Measurements from ENCODE around the gene MYO10.

The MYO10 gene

GRCh38 chr5:16932401-16932800, 3.7 kb downstream of the MYO10 start:
- TF ChIP-seq CTCF (IDR thresholded peaks at IDR 0.05; ENCODE audit: insufficient read depth, low read length, poor library complexity, severe bottlenecking) = no peak
- no peak for DNase-seq (ENCODE audit: extremely low read depth, insufficient read length)
- Histone ChIP-seq H3K4me3 (replicated peaks; ENCODE audit: low read depth, low read length) (no peak overlapping the region), H3K27me3 (replicated peaks; ENCODE audit: control insufficient read depth, insufficient read depth, low read length) (no peaks in the 10 kb centered on the region; the same call in 1 of the 2 replicates), H3K36me3 (ENCODE audit: control insufficient read depth, insufficient read depth, low read length) (no peaks in the 10 kb centered on the region)

- DNase-seq (ENCODE audit: extremely low read depth, insufficient read length) = no peak
- no peak overlapping the region for H3K4me3 ChIP-seq (replicated peaks; ENCODE audit: low read depth, low read length)
- H3K27me3 ChIP-seq (replicated peaks; ENCODE audit: control insufficient read depth, insufficient read depth, low read length) = no peaks in the 10 kb centered on the region; the same call in 1 of the 2 replicates
- no peak for TF ChIP-seq CTCF (IDR thresholded peaks at IDR 0.05; ENCODE audit: insufficient read depth, low read length, poor library complexity, severe bottlenecking)
- H3K36me3 ChIP-seq (ENCODE audit: control insufficient read depth, insufficient read depth, low read length) = no peaks in the 10 kb centered on the region
These were observed 4.6 kb downstream of the MYO10 start for GRCh38 chr5:16931334-16932110.

GRCh38 chr5:16930496-16930895, 5.6 kb downstream of the MYO10 start:
- no peak for TF ChIP-seq CTCF (IDR thresholded peaks at IDR 0.05; ENCODE audit: insufficient read depth, low read length, poor library complexity, severe bottlenecking)
- no peak overlapping the region for H3K4me3 ChIP-seq (replicated peaks; ENCODE audit: low read depth, low read length)
- H3K36me3 ChIP-seq (ENCODE audit: control insufficient read depth, insufficient read depth, low read length) = no peaks in the 10 kb centered on the region
- H3K27me3 ChIP-seq (replicated peaks; ENCODE audit: control insufficient read depth, insufficient read depth, low read length) = no peaks in the 10 kb centered on the region; the same call in 1 of the 2 replicates
- no peak for DNase-seq (ENCODE audit: extremely low read depth, insufficient read length)

- DNase-seq (ENCODE audit: extremely low read depth, insufficient read length) = no peak
- H3K27me3 ChIP-seq (replicated peaks; ENCODE audit: control insufficient read depth, insufficient read depth, low read length) = no peaks in the 10 kb centered on the region
- no peak for TF ChIP-seq CTCF (IDR thresholded peaks at IDR 0.05; ENCODE audit: insufficient read depth, low read length, poor library complexity, severe bottlenecking)
- no peak overlapping the region for H3K4me3 ChIP-seq (replicated peaks; ENCODE audit: low read depth, low read length)
- no peaks in the 10 kb centered on the region for H3K36me3 ChIP-seq (ENCODE audit: control insufficient read depth, insufficient read depth, low read length)
These were observed 6.3 kb downstream of the MYO10 start for GRCh38 chr5:16929831-16930230.

GRCh38 chr5:16929347-16929746, 6.7 kb downstream of the MYO10 start:
- no peaks in the 10 kb centered on the region for H3K27me3 ChIP-seq (replicated peaks; ENCODE audit: control insufficient read depth, insufficient read depth, low read length)
- TF ChIP-seq CTCF (IDR thresholded peaks at IDR 0.05; ENCODE audit: insufficient read depth, low read length, poor library complexity, severe bottlenecking) = no peak
- no peak overlapping the region for H3K4me3 ChIP-seq (replicated peaks; ENCODE audit: low read depth, low read length)
- DNase-seq (ENCODE audit: extremely low read depth, insufficient read length) = no peak
- H3K36me3 ChIP-seq (ENCODE audit: control insufficient read depth, insufficient read depth, low read length) = no peaks in the 10 kb centered on the region

Measured in GM06990 (cell line).